Right cardiac atrium (tissue), 5 donors: ENCODE measurements around the gene FAM83D. TPM values are rescaled to one million over a fixed set of nuclear protein-coding genes. Genes with fewer than 3 reads are reported as not detected.
"Not testable (repeated sequence)": the region's sequence is repeated elsewhere in the genome, so short reads cannot be mapped to it uniquely, and the experiment has no call there.

ENCODE experiments used
- ATAC-seq, 2 donors: fragments of 200-7000 bp; cut with Tn5 transposase; one replicate each; pipeline versions ENCODE4 v1.8.0 to v1.9.1; 2020; ENCODE audit warnings: moderate library complexity in 2 of 2, mild to moderate bottlenecking in 1 of 2
- DNase-seq, 3 donors: peaks; one replicate each; pipeline ENCODE4 v3.0.0-alpha.2; 2020
- H3K27ac ChIP-seq: one replicate; pipeline ENCODE4 v1.5.1; 2013; ENCODE audit warnings: mild to moderate bottlenecking, low read length, control low read depth, moderate library complexity
- H3K27me3 ChIP-seq: one replicate; pipeline ENCODE4 v1.6.1; 2013; ENCODE audit not compliant: control insufficient read depth, insufficient read depth
- H3K4me1 ChIP-seq: one replicate; pipeline ENCODE4 v1.6.1; 2013; ENCODE audit warnings: low read length; ENCODE audit not compliant: control insufficient read depth, insufficient read depth
- H3K4me3 ChIP-seq: one replicate; pipeline ENCODE4 v1.5.1; 2013; ENCODE audit warnings: low read length, control low read depth
- H3K9me3 ChIP-seq: one replicate; pipeline ENCODE4 v1.6.1; 2013; ENCODE audit warnings: low read length; ENCODE audit not compliant: control insufficient read depth
- WGBS: extraction: QIAGEN DNeasy Blood & Tissue Kit; methylation state at CpG from one replicate; pipeline ENCODE4 v1.1.7; 2013; 5-methylcytosine and 5-hydroxymethylcytosine counted together
- intact Hi-C, 4 donors: fragments of 100-400 bp; cut with DNase I; formaldehyde crosslinking; loops; one replicate each; pipeline versions ENCODE4 v1.11.0 to v1.14.0; 2022 to 2023
- polyA plus RNA-seq: library from polyadenylated mRNA; stranded (reverse); fragments of 200-250 nt; gene quantifications from one replicate; pipeline ENCODE4 v1.2.3, GENCODE V29; 2013
- total RNA-seq, 4 donors: library from RNA; stranded (reverse); fragmentation: NEBNext Ultra II Directional; extraction: Animal tissue kit (Norgen Biotek cat#: 25700); gene quantifications; one replicate each; pipeline ENCODE4 v1.2.1, GENCODE V29; 2021
- donor health status: healthy with polysubstance abuse.
- donor health status: DM: no; HTN: yes; CAD: no.
- donor health status: DM: no; HTN: no; CAD: no.
- donor health status: DM: no; HTN: yes; CAD: no; lungs with severe emphysema.
- donor health status: DM: yes; HTN: yes; CAD: no.

Gene FAM83D
- total and polyA plus RNA-seq, 5 donors: 0.62 to 0.95 (median 0.69) TPM

DNA sequence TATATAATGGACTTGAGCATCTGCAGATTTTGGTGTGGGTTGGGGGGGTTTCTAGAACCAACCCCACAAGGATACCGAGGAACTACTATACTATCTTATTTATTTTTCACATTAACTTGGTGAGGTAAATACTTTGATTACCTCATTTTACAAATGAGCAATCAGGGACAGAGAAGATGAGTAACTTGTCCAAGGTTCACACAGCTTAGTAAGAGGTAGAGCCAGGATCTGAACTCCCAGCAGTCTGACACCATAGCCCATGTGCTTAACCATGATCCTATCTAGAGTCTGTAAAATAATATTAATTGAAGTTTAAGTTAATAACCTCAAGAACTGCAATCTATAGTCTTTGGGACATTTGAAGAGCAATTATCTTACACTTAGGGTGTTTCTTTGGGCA is 64.5 kb downstream of the FAM83D start:
- 91% methylated on average over 1 of the region's 1 CpG for WGBS
- H3K4me3 ChIP-seq: no peak overlapping the region
- H3K27me3 ChIP-seq: no peaks in the 10 kb centered on the region
- peaks cover 5% of the 10 kb centered on the region for H3K4me1 ChIP-seq
- no peak for DNase-seq
- intact Hi-C loops: no loop called here
- no peaks in the 10 kb centered on the region for H3K9me3 ChIP-seq
- no peak overlapping the region for H3K27ac ChIP-seq
- no peak for ATAC-seq

DNA sequence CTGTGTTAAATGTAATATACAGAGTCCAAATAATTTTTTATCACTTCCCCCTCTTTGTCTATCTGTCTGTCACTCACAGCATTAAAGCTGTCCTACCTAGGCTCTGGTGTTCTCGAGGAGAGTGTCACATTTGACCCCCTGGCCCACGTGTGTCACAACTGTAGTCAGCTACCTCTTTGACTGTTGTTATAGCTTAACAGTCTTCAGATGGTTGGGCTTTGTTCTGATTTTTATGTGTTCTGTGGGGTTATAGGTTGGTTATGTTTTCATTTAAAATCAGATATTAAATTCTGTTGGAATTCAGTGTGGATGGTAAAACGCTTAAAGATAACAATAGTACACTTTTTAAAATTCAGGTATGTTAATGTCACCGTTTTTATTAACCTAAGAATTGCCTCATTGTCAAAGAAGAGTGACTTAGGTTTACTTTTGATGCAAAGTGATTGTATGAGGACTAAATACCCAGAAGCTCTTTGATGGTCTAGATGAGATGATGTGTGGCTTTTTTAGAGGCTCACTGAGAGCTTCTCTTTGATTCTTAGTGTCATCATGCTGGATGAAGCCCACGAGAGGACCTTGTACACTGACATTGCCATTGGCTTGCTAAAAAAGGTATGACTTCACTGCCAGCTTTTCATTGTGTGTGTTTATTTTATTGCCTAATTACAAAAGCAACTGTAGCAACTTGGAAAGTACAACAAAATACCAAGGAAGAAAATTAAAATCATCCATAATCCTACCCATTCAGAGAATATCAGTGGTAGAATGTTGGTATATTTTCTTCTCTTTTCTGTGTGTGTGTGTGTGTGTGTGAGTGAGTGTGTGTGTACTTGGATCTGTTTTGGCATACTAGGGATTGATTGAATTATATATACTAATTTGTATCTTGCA is 65.8 kb downstream of the FAM83D start:
- no peaks in the 10 kb centered on the region for H3K4me1 ChIP-seq
- no peak overlapping the region for H3K27ac ChIP-seq
- intact Hi-C loops: no loop called here
- DNase-seq (no peak), ATAC-seq (no peak)
- H3K9me3 ChIP-seq: no peaks in the 10 kb centered on the region
- 66% methylated on average over 5 of the region's 5 CpGs for WGBS
- no peaks in the 10 kb centered on the region for H3K27me3 ChIP-seq
- H3K4me3 ChIP-seq: no peak overlapping the region

DNA sequence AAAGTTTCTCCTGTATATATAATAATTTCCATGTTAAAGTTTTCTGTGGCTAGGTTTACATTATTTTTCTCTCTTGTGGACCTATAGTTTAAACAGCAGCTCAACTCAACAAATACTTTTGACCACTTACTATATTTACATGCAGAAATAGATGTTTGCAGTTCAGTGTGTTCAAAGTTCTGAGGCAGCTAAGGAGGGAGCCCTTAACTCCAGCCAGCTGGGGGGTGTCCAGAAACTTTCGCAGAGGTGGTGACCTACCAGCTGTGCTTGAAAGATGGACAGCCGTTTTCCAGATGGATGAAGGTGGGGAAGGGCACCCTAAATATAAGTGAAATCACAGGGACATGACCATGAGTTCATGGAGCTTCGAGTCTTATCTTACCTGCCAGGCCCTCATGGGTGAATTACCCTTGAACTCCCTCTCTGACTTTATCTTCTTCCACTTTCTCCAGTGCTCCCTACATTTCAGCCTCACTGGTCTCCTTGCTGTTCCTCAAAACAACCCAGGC is 69.4 kb downstream of the FAM83D start:
- no peak overlapping the region for H3K4me3 ChIP-seq
- no peaks in the 10 kb centered on the region for H3K4me1 ChIP-seq
- no peak for ATAC-seq
- 69% methylated on average over 3 of the region's 3 CpGs for WGBS
- intact Hi-C loops: no loop called here
- H3K27ac ChIP-seq: no peak overlapping the region
- no peaks in the 10 kb centered on the region for H3K9me3 ChIP-seq
- DNase-seq: no peak
- H3K27me3 ChIP-seq: no peaks in the 10 kb centered on the region

DNA sequence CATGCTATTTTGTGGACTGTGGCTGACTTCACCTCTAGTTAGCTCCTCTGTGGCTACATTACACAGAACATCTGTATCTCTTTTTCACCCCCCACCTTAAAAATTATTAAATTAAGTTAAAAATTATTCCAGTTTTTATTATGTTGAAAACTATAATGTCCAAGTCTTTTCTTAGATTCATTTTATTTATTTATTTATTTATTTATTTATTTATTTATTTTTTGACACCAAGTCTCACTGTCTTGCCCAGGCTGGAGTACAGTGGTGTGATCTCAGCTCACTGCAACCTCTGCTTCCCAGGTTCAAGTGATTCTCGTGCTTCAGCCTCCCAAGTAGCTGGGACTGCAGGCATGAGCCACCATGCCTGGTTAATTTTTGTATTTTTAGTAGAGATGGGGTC is 70.6 kb downstream of the FAM83D start:
- ATAC-seq, H3K27me3 ChIP-seq, DNase-seq, H3K4me3 ChIP-seq, H3K9me3 ChIP-seq, H3K27ac ChIP-seq, H3K4me1 ChIP-seq, intact Hi-C loops: not testable (repeated sequence)
- 98% methylated on average over 1 of the region's 1 CpG for WGBS

DNA sequence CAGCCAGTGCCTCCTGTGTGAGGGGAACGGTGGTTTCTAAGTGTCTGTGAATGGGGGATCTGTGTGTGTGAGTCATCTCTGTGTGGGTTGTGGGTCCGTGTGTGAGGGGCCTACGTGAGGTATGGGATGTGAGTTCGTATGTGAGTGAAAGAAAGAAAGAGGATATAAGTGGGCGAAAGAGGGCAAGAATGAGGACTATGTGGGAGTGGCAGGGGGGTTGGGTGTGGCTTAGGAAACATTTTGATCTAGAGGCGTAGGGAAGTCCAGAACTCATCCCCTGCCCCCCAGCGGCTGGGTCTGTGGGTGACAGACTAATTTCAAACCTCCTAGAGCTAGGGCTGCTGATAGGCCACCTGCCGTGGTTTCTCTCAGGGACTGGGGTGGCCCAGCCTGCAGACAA is 71.4 kb downstream of the FAM83D start:
- DNase-seq (no peak), ATAC-seq (no peak)
- no peak overlapping the region for H3K4me3 ChIP-seq
- H3K4me1 ChIP-seq: no peaks in the 10 kb centered on the region
- H3K9me3 ChIP-seq: no peaks in the 10 kb centered on the region
- H3K27me3 ChIP-seq: no peaks in the 10 kb centered on the region
- 85% methylated on average over 8 of the region's 8 CpGs for WGBS
- H3K27ac ChIP-seq: no peak overlapping the region
- intact Hi-C loops: no loop called here

DNA sequence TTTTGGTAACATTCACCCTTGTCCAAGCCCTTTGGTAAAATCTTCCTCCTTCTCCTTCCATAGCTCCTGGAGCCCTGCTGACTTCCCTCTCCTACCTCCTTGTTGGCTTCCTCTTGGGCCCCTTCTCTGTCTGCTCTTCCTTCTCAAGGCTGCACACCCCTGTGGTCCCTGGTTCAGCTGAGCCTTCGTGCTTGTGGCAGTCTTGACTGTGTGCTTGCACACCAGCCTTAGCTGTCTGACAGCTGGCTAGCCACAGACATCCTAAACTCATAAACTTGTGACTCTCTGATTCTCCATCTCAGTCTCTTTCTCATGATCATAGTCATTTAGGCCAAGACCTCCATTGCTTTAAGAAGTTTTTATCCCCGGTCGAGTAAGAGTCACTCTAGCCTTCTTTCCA is 73.0 kb downstream of the FAM83D start:
- H3K4me1 ChIP-seq: no peaks in the 10 kb centered on the region
- DNase-seq (no peak), ATAC-seq (no peak)
- intact Hi-C loops: no loop called here
- H3K27me3 ChIP-seq: no peaks in the 10 kb centered on the region
- 94% methylated on average over 3 of the region's 3 CpGs for WGBS
- no peak overlapping the region for H3K27ac ChIP-seq
- H3K9me3 ChIP-seq: no peaks in the 10 kb centered on the region
- H3K4me3 ChIP-seq: no peak overlapping the region

DNA sequence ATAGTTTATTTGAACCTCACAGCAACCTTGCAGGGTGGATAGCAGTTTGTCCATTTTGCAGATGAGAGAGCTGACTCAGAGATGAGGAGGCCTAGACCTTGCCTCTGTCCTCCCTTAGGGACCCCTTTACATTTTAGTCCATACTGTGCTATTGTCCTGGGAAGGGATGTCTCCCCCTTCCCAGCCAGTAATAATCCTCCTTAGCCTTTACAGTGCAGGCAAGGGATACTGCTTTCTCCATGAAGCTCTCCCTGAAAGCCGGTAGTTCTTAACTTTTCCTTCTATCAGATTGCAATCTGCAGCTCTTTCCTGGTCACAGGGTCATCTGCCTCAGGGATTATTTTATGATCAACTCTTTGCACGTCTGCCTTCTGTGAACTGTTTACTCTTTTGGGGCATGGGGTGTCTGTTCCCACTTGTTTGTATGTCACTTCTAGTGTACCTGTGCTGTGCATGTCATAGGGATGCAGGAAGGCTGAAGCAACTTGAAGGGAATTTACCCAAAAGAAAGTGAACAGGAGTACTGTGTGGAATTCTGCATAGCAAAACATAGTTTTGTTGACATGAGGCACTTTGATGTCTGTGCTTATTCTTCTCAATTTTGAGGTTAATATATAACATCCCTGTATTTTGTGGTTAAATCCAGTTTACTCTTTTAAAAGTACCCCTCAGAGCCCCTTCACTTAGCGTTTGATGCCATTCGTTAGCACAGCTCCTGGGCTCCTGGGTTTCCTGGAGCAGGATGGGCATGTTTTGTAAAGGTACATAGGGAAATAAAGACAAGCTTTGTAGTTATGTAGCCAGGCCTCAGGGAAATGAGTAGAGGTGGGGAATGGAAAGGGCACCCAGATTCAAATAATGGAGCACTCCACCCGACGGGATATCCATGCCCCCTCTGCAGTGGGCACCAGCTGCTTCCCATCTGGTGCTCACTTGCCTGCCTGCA is 74.0 kb downstream of the FAM83D start:
- 87% methylated on average over 6 of the region's 6 CpGs for WGBS
- ATAC-seq (no peak), DNase-seq (no peak)
- intact Hi-C loops: no loop called here
- H3K4me3 ChIP-seq: no peak overlapping the region
- no peak overlapping the region for H3K27ac ChIP-seq
- no peaks in the 10 kb centered on the region for H3K27me3 ChIP-seq
- H3K4me1 ChIP-seq: no peaks in the 10 kb centered on the region
- H3K9me3 ChIP-seq: no peaks in the 10 kb centered on the region

Other genes starting within 250 kb of the FAM83D start
- gene SLC32A1, start 201.9 kb upstream of the FAM83D start, total RNA-seq: not detected
- not detected for gene SLC32A1, start 201.9 kb upstream of the FAM83D start, polyA plus RNA-seq
- 1 to 10 TPM; 3.1 to 3.6 (median 3.4) TPM for gene ACTR5, start 178.0 kb upstream of the FAM83D start, total RNA-seq
- gene ACTR5, start 178.0 kb upstream of the FAM83D start, polyA plus RNA-seq: 3.3 TPM
- 1 to 10 TPM; 5.1 to 9.1 (median 7.0) TPM for gene PPP1R16B, start 120.7 kb upstream of the FAM83D start, total RNA-seq
- 4.9 TPM for gene PPP1R16B, start 120.7 kb upstream of the FAM83D start, polyA plus RNA-seq
- 10 to 100 TPM; 19.9 to 27.5 (median 21.3) TPM for gene DHX35, start 35.9 kb downstream of the FAM83D start, total RNA-seq
- gene DHX35, start 35.9 kb downstream of the FAM83D start, polyA plus RNA-seq: 11.6 TPM